ENCODE measurements around the gene SIX1.

- no peak for TF ChIP-seq CTCF (IDR thresholded peaks at IDR 0.05)
- TF ChIP-seq EP300 (IDR thresholded peaks at IDR 0.05), result no peak
- TF ChIP-seq POLR2A (IDR thresholded peaks at IDR 0.05), result no peak
- TF ChIP-seq POLR2AphosphoS5 (IDR thresholded peaks at IDR 0.05), result no peak
Observed at GRCh38 chr14:60648249-60648933, 886 bp downstream of the SIX1 start.
